Natural killer cell (primary cell): ENCODE data around the gene KANTR. TPM values are rescaled to one million over a fixed set of nuclear protein-coding genes. Genes with fewer than 3 reads are reported as not detected.

Experiments used
- ATAC-seq, 3 donors: fragments of 150-1000 bp in 2 of 3; fragments of 200-7000 bp in 1 of 3; cut with Tn5 transposase; 1 replicate in 1 of 3; 2 replicates in 2 of 3; pipeline ENCODE4 v1.10.0; 2021; ENCODE audit warnings: mild to moderate bottlenecking in 2 of 3, moderate library complexity in 2 of 3
- DNase-seq, 2 donors: peaks; one replicate each; pipeline versions ENCODE4 v3.0.0 to v3.0.0-alpha.2; 2013 to 2021; ENCODE audit warnings: mixed read lengths in 1 of 2
- H3K27ac ChIP-seq: one replicate; pipeline ENCODE4 v1.5.1; 2013; ENCODE audit warnings: mild to moderate bottlenecking, low read length
- H3K27me3 ChIP-seq: one replicate; pipeline ENCODE4 v1.6.1; 2013; ENCODE audit warnings: low read length; ENCODE audit not compliant: control insufficient read depth, insufficient read depth
- H3K36me3 ChIP-seq: one replicate; pipeline ENCODE4 v1.6.1; 2013; ENCODE audit warnings: low read length; ENCODE audit not compliant: control insufficient read depth, insufficient read depth
- H3K4me1 ChIP-seq: one replicate; pipeline ENCODE4 v1.6.1; 2013; ENCODE audit warnings: low read length; ENCODE audit not compliant: control insufficient read depth, insufficient read depth
- H3K4me3 ChIP-seq: one replicate; pipeline ENCODE4 v1.5.1; 2013; ENCODE audit warnings: low read length
- H3K9me3 ChIP-seq: one replicate; pipeline ENCODE4 v1.6.1; 2013; ENCODE audit warnings: low read length; ENCODE audit not compliant: control insufficient read depth, insufficient read depth
- H3K27ac Mint-ChIP-seq, 2 donors: one replicate each; pipeline ENCODE4 v1.8.0; 2022; ENCODE audit warnings: mild to moderate bottlenecking in 2 of 2, mixed read lengths in 2 of 2, moderate library complexity in 1 of 2
- H3K27me3 Mint-ChIP-seq, 2 donors: one replicate each; pipeline ENCODE4 v1.8.0; 2022; ENCODE audit warnings: low read depth in 2 of 2, mixed read lengths in 2 of 2
- H3K36me3 Mint-ChIP-seq: one replicate; pipeline ENCODE4 v1.8.0; 2022; ENCODE audit warnings: mixed read lengths
- H3K4me1 Mint-ChIP-seq, 2 donors: one replicate each; pipeline ENCODE4 v1.8.0; 2022; ENCODE audit warnings: mixed read lengths in 2 of 2
- H3K4me3 Mint-ChIP-seq: one replicate; pipeline ENCODE4 v1.8.0; 2022; ENCODE audit warnings: mild to moderate bottlenecking, moderate library complexity, mixed read lengths
- H3K9me3 Mint-ChIP-seq, 2 donors: one replicate each; pipeline ENCODE4 v1.8.0; 2022; ENCODE audit warnings: mixed read lengths in 2 of 2
- CTCF ChIP-seq: fragments of 200-600 bp; IDR thresholded peaks from one replicate; pipeline ENCODE4 v1.8.0; 2022; ENCODE audit warnings: antibody characterized with exemption
- WGBS: methylation state at CpG from one replicate; pipeline ENCODE4 v1.1.7; 2013; ENCODE audit warnings: missing lambda C conversion rate; ENCODE audit not compliant: insufficient coverage; 5-methylcytosine and 5-hydroxymethylcytosine counted together
- intact Hi-C: fragments of 100-400 bp; cut with micrococcal nuclease; formaldehyde crosslinking; loops from one replicate; pipeline ENCODE4 v1.14.2; 2022
- total RNA-seq, 4 donors: library from RNA; stranded (reverse); fragments of 120-200 nt in 1 of 4; gene quantifications; one replicate each; pipeline versions ENCODE4 v1.2.3 to v1.2.4, GENCODE V29; 2013 to 2022

The KANTR gene
- total RNA-seq, 3 donors from 2014 or later (not counting 1 experiment from before 2014, with no cell fraction given) = 15.1 to 18.1 (median 17.1) TPM

DNA sequence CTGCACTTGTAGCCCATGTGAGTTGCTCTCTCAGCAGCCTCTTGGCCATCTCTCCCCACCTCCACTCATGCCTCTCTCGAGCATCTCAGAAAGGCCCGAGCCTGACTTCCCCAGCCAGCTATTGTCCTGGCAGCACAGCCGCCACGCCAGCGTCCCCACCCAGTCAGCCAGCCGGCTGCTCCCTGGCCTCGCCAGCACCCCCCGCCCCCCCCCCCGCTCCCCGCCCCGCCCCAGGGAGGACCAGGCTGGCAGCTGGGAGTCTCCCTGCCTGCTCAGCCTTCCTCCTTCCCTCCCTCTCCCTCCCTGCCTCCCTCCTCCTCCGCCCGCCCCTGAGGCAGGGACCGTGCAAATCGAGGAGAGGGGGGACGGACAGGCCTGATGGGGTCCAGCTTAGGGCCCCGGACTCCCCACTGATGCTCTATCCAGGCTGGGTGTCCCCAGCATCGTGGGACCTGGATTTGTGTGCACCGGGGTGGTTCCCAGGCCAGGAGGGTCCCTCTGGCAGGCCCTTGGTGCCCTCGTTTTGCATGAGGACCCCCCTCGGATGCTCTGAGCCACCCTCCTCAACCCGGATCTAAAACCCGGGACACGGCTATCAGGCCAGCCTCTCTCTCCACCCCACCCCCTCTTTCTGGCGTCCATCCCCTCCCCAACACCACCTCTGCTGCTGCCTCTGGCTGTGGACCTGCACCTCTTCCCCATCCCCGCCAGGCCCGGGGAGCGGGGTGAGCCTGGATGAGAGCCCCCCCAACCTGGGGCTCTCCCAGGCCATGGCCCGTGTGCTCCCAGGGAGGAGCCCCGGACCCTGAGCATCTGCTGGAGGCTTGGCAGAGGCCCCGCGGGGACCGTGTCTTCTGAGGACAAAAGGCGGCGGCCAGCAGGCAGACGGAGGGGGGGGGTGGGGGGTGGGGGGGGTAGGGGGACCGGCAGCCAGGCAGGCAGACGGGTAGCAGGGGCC is 45.5 kb upstream of the KANTR start, which contains the start of gene GPR173:
Gene GPR173, plus strand, starts transcription at position 621 of the 958 bp plus-strand sequence. CDS start 27,833 bp downstream, outside the sequence.
- no peaks in the 10 kb centered on the region for H3K9me3 ChIP-seq
- ATAC-seq (no peak), DNase-seq (no peak)
- H3K4me1 ChIP-seq = no peaks in the 10 kb centered on the region
- WGBS = 17% methylated on average over 20 of the region's 38 CpGs
- H3K27ac ChIP-seq = no peak within 1 kb of the TSS
- H3K9me3 Mint-ChIP-seq = no peaks in the 10 kb centered on the region
- intact Hi-C loops = no loop called here
- no peak within 1 kb of the TSS for H3K4me3 Mint-ChIP-seq
- H3K27me3 Mint-ChIP-seq = peaks cover 8 to 13% of the 10 kb centered on the region in 2 donors
- H3K27me3 ChIP-seq = no peaks in the 10 kb centered on the region
- TF ChIP-seq CTCF = no peak
- no peaks in the 10 kb centered on the region for H3K36me3 ChIP-seq
- no peak within 1 kb of the TSS for H3K4me3 ChIP-seq
- no peaks in the 10 kb centered on the region for H3K36me3 Mint-ChIP-seq
- no peak within 1 kb of the TSS for H3K27ac Mint-ChIP-seq
- H3K4me1 Mint-ChIP-seq = no peaks in the 10 kb centered on the region

- H3K4me3 Mint-ChIP-seq = no peak overlapping the region
- no peak for TF ChIP-seq CTCF
- Histone ChIP-seq H3K36me3 (no peaks in the 10 kb centered on the region), H3K9me3 (no peaks in the 10 kb centered on the region), H3K4me3 (no peak overlapping the region), H3K27me3 (no peaks in the 10 kb centered on the region), H3K27ac (no peak overlapping the region), H3K4me1 (peaks cover 3% of the 10 kb centered on the region)
- H3K36me3 Mint-ChIP-seq = no peaks in the 10 kb centered on the region
- ATAC-seq (no peak), DNase-seq (no peak)
- WGBS = 47% methylated on average over 7 of the region's 8 CpGs
- no peak overlapping the region for H3K27ac Mint-ChIP-seq
- no peaks in the 10 kb centered on the region for H3K4me1 Mint-ChIP-seq
- no peaks in the 10 kb centered on the region for H3K9me3 Mint-ChIP-seq
- intact Hi-C loops = no loop called here
- H3K27me3 Mint-ChIP-seq = peaks cover 7 to 11% of the 10 kb centered on the region in 2 donors
Measured at GRCh38 chrX:53049127-53049517, 44.8 kb upstream of the KANTR start.

GRCh38 chrX:53050841-53051240 is 43.1 kb upstream of the KANTR start:
- WGBS = 66% methylated on average over 5 of the region's 6 CpGs

More at GRCh38 chrX:53050841-53051240, 43.1 kb upstream of the KANTR start:
- intact Hi-C loops = no loop called here
- H3K9me3 ChIP-seq = no peaks in the 10 kb centered on the region
- H3K27me3 Mint-ChIP-seq = peaks cover 0 to 10% of the 10 kb centered on the region in 2 donors
- ATAC-seq (no peak), DNase-seq (no peak)
- H3K27ac Mint-ChIP-seq = no peak overlapping the region
- TF ChIP-seq CTCF = no peak
- no peaks in the 10 kb centered on the region for H3K36me3 Mint-ChIP-seq
- no peaks in the 10 kb centered on the region for H3K9me3 Mint-ChIP-seq
- no peak overlapping the region for H3K27ac ChIP-seq
- peaks cover 8% of the 10 kb centered on the region for H3K4me1 ChIP-seq
- H3K36me3 ChIP-seq = no peaks in the 10 kb centered on the region
- H3K4me3 ChIP-seq = no peak overlapping the region
- H3K4me3 Mint-ChIP-seq = no peak overlapping the region
- no peaks in the 10 kb centered on the region for H3K27me3 ChIP-seq
- no peaks in the 10 kb centered on the region for H3K4me1 Mint-ChIP-seq
